ENCODE data around the gene FGF6. TPM values are rescaled to one million over a fixed set of nuclear protein-coding genes. Genes with fewer than 3 reads are reported as not detected.
"Not testable (repeated sequence)": the region's sequence is repeated elsewhere in the genome, so short reads cannot be mapped to it uniquely, and the experiment has no call there.

FGF6 gene
- total RNA-seq, 1 donor from 2014 or later, result not detected

- no peaks in the 10 kb centered on the region for H3K4me1 Mint-ChIP-seq (ENCODE audit: low read depth)
- H3K27ac Mint-ChIP-seq (ENCODE audit: unreplicated experiment), result no peak overlapping the region
- H3K9me3 Mint-ChIP-seq (ENCODE audit: low read depth), result peaks cover 7% of the 10 kb centered on the region
- peaks cover 21% of the 10 kb centered on the region for H3K27me3 Mint-ChIP-seq (ENCODE audit: low read depth)
- H3K36me3 Mint-ChIP-seq (ENCODE audit: low read depth), result no peaks in the 10 kb centered on the region
- H3K4me3 Mint-ChIP-seq (ENCODE audit: unreplicated experiment), result no peak overlapping the region
- DNase-seq (ENCODE audit: low spot score), result no peak
- TF ChIP-seq CTCF (IDR thresholded peaks at IDR 0.05), result no peak
Measured at GRCh38 chr12:4407136-4407535, 38.5 kb downstream of the FGF6 start.

- not testable (repeated sequence) for DNase-seq (ENCODE audit: low spot score); H3K27ac Mint-ChIP-seq (ENCODE audit: unreplicated experiment); H3K9me3 Mint-ChIP-seq (ENCODE audit: low read depth); H3K36me3 Mint-ChIP-seq (ENCODE audit: low read depth); H3K4me1 Mint-ChIP-seq (ENCODE audit: low read depth); H3K4me3 Mint-ChIP-seq (ENCODE audit: unreplicated experiment)
- peaks cover 15% of the 10 kb centered on the region for H3K27me3 Mint-ChIP-seq (ENCODE audit: low read depth)
Measured at GRCh38 chr12:4404877-4405637, 40.6 kb downstream of the FGF6 start.

- H3K4me1 Mint-ChIP-seq (ENCODE audit: low read depth), result no peaks in the 10 kb centered on the region
- DNase-seq (ENCODE audit: low spot score), result no peak
- H3K4me3 Mint-ChIP-seq (ENCODE audit: unreplicated experiment), result no peak overlapping the region
- H3K9me3 Mint-ChIP-seq (ENCODE audit: low read depth), result peaks cover 7% of the 10 kb centered on the region
- no peaks in the 10 kb centered on the region for H3K36me3 Mint-ChIP-seq (ENCODE audit: low read depth)
- no peak overlapping the region for H3K27ac Mint-ChIP-seq (ENCODE audit: unreplicated experiment)
- TF ChIP-seq CTCF (IDR thresholded peaks at IDR 0.05), result no peak
- peaks cover 15% of the 10 kb centered on the region for H3K27me3 Mint-ChIP-seq (ENCODE audit: low read depth)
Measured at GRCh38 chr12:4402996-4403395, 42.6 kb downstream of the FGF6 start.

- Mint-ChIP-seq H3K4me3 (ENCODE audit: unreplicated experiment) (no peak overlapping the region), H3K9me3 (ENCODE audit: low read depth) (peaks cover 7% of the 10 kb centered on the region), H3K36me3 (ENCODE audit: low read depth) (no peaks in the 10 kb centered on the region), H3K4me1 (ENCODE audit: low read depth) (no peaks in the 10 kb centered on the region), H3K27me3 (ENCODE audit: low read depth) (peaks cover 21% of the 10 kb centered on the region), H3K27ac (ENCODE audit: unreplicated experiment) (no peak overlapping the region)
- DNase-seq (ENCODE audit: low spot score), result no peak
- TF ChIP-seq CTCF (IDR thresholded peaks at IDR 0.05), result no peak
Measured at GRCh38 chr12:4401117-4401516, 44.5 kb downstream of the FGF6 start.

- Mint-ChIP-seq H3K4me1 (ENCODE audit: low read depth) (no peaks in the 10 kb centered on the region), H3K36me3 (ENCODE audit: low read depth) (no peaks in the 10 kb centered on the region), H3K27me3 (ENCODE audit: low read depth) (peaks cover 28% of the 10 kb centered on the region), H3K9me3 (ENCODE audit: low read depth) (no peaks in the 10 kb centered on the region), H3K27ac (ENCODE audit: unreplicated experiment) (no peak overlapping the region), H3K4me3 (ENCODE audit: unreplicated experiment) (no peak overlapping the region)
- no peak for DNase-seq (ENCODE audit: low spot score)
- no peak for TF ChIP-seq CTCF (IDR thresholded peaks at IDR 0.05)
Measured at GRCh38 chr12:4395818-4396217, 49.8 kb downstream of the FGF6 start.

- Mint-ChIP-seq H3K4me1 (ENCODE audit: low read depth) (no peaks in the 10 kb centered on the region), H3K27me3 (ENCODE audit: low read depth) (peaks cover 20% of the 10 kb centered on the region), H3K27ac (ENCODE audit: unreplicated experiment) (no peak overlapping the region), H3K9me3 (ENCODE audit: low read depth) (no peaks in the 10 kb centered on the region), H3K4me3 (ENCODE audit: unreplicated experiment) (no peak overlapping the region), H3K36me3 (ENCODE audit: low read depth) (no peaks in the 10 kb centered on the region)
- TF ChIP-seq CTCF (IDR thresholded peaks at IDR 0.05), result no peak
- no peak for DNase-seq (ENCODE audit: low spot score)
Measured at GRCh38 chr12:4393211-4393610, 52.4 kb downstream of the FGF6 start.

Measured in chondrocyte (in vitro differentiated cells).